Measurements from ENCODE around the gene TTLL6.

Gene TTLL6

GRCh38 chr17:48759288-48759687 lies 57.7 kb downstream of the TTLL6 start:
- DNase-seq (ENCODE audit: low read depth), result no peak

GRCh38 chr17:48757524-48757961 lies 59.5 kb downstream of the TTLL6 start:
- no peak for DNase-seq (ENCODE audit: low read depth)

DNA sequence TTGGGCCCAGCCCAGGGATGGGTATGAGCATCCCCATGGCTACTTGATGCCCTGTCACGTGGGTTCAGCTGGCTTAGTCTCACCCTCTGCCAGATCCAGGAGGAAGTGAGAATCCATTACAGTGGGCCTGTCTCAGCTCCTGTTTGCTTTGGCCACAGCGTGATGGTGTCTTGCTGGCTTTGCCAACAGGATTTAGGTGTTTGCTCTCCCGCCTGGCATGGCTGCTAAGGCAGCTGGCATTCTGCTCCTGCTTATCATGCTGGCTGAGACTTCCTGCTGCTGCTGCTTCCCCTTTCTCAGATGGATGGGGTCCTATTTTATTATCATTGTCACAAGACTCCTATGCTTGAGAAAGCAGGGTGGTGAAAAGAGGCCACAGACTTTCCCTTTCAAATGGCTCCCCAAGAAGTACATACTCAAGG lies 60.2 kb downstream of the TTLL6 start:
- no peak for DNase-seq (ENCODE audit: low read depth)

- no peak for DNase-seq (ENCODE audit: low read depth)
These were observed 61.7 kb downstream of the TTLL6 start for GRCh38 chr17:48755356-48755755.

- DNase-seq (ENCODE audit: low read depth), result no peak
These were observed 62.3 kb downstream of the TTLL6 start for GRCh38 chr17:48754500-48755261.

DNA sequence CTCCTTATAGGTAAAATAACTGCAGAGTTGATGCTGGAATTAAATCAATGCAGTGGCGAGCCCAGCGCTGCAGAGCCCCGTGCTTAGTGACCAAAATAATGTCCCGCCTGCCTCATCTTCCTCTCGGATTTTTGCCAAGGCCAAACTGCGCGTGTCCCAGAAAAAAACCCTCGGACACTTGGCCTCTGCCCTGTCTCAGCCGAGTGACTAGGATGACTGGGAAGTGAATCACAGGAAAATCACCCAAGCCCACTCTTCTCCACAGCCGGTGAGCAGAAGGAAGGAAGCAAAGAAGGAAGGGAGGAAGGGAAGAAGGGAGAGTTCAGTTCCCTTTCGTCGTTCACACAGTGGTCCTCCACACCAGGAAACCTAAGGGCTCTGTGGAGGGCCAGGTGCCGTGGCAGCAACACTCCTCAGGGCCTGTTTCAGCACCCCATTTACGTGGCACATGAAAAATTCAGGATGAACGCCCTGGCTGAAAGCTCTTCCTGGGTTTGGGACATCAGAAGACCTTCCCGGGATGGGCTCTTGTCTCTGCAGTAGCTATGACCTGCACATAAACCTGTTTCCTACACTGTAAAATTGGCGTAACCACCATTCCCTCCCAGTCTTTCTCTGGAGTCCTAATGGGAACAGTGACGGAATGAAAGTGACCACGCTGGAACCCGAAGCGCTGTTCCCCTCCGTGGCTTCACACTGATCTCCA lies 63.1 kb downstream of the TTLL6 start:
- no peak for DNase-seq (ENCODE audit: low read depth)

DNA sequence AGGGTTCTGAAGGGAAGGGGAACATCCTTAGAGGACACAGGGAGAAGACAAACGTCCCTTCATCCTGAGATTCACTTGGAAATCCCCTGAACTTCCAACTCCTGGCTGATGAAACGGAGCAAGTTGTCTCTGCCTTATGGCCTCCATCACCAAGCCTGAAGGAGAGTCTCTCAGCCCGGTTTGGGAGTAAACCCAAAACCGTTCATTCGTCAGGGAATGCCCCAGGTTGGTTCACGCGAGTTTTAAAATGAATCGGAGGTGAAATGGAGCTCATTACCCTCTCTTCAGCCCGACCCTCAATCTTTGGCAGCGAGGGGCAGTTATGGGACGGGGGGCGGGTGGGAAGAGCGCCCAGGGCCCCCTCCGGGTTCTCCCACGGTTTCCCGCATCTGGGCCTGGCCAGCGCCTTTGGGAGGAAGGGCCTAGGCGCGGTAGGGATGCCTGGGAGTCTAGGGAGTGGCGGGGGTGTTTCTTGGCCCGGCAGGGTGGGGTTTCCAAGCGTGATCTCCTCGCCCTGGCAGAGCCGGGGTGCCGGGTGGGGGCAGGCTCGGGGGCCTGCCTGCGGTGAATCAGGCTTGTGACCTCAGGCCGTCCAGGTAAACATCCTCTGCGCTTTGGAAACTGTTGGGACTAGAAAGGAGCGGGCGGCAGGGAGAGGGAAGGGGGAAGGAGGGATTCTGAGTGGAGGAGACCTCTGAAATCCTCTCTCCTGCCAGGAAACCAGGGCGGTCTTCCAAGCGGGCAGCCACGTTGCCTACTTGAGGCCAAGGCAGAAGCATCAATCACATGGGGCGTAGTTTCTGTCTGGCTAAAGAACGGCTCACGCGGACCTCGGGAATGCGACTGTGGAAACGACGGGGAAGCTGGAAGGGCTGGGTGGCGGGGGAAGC lies 64.4 kb downstream of the TTLL6 start:
- no peak for DNase-seq (ENCODE audit: low read depth)

DNA sequence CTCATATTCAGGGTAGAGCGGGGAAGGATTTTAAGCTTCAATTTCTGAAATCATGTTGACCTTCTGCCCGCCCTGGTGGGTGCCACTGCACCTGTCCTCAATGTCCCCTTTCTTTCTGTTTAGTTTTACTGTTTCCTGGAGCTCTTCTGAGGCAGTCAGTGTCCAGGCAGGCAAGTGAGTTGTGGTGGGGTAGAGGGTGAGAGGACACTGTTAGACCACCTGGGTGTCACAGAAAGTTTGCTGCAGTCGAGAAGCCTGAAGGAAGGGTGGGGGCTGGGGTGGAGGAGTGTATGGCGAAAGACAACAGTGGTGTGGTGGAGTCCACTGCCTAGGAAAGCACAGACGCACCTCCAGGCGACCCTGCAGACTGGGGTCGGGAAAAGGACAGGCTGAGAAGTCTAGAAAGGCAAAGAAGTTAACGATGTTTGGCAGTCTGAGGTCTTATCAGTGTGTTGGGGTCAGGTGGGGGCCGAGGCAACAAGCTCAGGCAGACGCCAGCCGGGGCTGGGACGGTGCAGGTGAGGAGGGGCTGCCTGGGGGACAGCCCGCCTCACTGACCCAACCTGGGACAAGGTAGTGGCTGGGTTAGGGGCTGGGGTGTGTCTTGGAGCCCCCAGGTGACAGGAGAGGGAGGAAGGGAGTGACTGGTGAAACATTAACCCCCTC lies 65.2 kb downstream of the TTLL6 start:
- no peak for DNase-seq (ENCODE audit: low read depth)

GRCh38 chr17:48751172-48751571 lies 65.9 kb downstream of the TTLL6 start:
- DNase-seq (ENCODE audit: low read depth), result no peak

DNA sequence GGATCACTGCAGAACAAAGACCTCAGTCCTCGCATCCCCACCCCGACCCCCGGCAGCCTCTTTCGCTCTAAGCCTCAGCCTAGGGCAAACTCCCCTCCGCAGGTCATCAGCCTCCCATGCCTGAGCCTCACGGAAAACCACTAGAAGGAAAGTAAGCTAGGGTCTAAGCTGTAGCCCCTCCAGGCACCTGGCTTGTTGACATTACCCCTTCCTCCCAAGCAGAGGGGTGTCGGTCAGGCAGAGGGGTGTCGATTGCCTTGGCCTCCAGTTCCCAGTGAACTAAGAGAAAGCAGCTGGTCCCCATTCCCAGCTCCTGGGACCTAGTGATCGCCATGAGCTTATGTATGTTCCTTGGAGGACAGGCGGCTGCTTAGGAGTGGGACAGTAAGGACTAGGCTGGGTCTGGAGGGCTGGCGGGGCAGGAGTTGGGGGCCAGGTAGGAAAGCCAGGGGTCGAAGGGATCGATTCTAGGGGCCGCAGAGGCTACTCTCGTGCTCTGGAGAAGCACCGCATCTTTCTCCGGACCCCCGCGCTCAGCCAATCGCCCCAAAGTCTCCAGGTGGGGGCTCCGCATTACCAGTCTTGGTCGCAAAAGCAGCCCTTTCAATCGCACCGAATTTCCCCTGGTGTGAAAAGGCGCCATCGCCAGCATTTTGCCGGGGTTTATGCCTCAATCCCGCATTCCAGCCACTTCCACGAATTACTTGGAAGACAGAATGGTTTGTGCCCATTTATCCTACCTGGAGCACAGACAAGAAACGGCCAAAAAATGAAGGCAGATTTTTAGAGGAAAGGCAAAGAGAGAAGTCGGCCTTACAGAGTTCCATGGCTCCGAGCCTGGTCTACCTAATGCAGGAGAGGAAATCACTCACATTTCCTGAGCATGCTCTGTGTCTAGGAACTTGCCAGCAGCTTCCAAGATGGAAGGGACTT lies 67.1 kb downstream of the TTLL6 start:
- no peak for DNase-seq (ENCODE audit: low read depth)

DNA sequence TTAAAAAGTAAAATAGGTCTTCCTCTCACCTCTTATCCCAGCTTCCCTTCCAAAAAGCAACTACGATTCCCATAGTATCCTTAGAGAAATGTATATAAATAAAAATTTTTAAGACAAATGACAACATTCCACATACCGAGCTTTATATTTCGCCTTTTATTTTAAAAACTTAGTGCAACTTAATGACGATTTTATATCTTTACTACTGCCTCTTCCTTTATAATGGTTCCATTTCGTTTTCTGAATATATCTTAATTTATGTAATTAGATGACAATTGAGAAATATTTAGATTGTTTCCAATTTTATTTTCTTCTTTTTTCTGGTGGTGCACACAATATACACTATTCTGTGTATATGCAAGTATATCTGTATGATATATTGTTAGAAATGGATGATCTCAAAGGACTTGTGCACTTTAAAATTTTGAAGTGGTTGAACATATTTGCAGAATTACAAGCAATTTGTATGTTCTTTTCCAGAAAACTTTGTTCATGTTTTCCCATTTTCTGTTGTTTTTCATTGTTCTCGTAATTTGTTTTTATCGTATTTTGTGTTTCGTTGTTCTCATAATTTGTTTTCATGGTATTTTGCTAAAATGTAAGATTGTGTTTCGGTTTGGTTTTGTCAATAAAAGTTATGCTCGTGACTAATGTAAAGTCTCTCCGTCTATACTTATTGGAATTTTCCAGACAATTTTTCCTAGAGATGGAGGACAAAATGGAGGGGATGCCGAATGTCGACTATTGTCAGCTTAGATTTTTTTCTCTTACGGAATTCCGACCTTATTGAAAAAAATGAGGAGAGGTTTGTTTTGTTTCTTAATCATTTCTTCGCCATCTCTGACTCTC lies 68.1 kb downstream of the TTLL6 start:
- DNase-seq (ENCODE audit: low read depth), result no peak

DNA sequence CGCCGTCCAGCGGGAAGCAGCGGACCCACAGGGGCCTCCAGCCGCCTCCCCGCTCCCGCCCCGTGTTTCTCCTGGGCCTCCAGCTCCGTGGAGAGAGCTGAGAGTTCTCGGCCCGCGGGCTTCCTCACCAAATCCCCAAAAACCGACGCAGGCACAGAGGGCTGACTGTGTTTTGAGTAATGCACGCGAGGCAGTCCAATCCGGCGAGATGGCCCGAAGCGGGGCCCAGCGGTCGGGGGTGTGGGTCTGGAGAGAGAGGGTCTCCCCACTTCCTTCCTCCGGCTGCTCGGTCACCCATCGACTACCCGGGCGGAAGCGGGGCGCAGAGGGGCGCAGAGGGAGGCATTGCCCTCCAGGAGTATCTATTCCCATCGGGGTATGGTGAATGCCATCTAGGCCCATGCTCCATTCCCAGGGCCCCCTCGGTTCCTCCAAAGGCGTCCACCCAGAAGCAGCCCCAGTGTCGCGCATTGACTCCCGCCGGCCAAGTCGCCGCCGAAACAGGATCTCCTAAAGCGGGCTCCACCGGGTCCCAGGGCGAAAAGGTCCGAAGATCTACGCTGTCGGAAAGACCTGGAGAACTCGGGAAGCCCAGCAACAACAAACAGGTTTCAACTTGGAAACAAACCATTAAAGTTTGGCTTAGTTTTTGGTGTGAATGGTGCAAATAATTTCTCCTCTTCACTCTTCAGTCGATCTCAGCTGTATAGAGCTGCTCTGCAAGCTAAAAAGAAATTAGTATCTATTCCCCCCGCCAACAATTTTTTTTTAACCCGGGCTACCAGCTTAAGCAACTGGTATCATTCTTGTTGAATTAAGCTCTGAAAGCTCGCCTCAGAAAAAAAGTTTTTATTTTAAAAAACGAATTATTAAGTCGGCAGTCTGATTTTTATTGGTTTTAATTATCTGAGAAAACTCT lies 69.3 kb downstream of the TTLL6 start:
- no peak for DNase-seq (ENCODE audit: low read depth)

DNA sequence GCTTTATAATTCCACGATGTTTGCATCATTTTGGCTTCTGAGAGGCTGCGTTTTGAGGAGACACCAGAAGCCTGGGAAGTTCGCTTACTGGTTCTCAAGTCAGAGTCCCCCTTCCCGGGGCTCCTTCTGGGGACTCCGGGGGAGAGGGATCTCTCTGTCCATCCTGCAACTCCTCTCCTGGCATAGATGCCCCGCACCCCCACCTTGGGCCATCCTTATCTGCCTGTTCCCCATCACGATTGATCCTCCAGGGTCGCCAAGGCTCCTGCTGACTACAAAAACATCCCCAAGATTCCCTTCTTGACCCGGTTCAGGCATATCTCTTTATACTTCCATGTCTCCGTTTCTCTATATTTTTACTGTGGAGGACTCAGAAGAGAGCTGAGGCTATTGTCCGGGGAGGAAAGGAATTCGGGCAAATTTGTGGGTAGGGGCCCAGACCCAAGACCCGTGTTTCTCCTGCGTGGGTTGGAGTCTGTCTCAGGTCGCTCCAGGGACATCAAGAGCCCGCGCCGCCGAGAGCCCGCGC lies 70.0 kb downstream of the TTLL6 start:
- no peak for DNase-seq (ENCODE audit: low read depth)

GRCh38 chr17:48745381-48746275 lies 71.4 kb downstream of the TTLL6 start:
- no peak for DNase-seq (ENCODE audit: low read depth)

GRCh38 chr17:48740537-48740936 lies 76.5 kb downstream of the TTLL6 start:
- no peak for DNase-seq (ENCODE audit: low read depth)

- no peak for DNase-seq (ENCODE audit: low read depth)
These were observed 78.1 kb downstream of the TTLL6 start for GRCh38 chr17:48738803-48739526.

- no peak for DNase-seq (ENCODE audit: low read depth)
These were observed 78.6 kb downstream of the TTLL6 start for GRCh38 chr17:48738424-48738802.
